SK-N-MC (cell line): Measurements from ENCODE around the gene CHPF.

Experiments
- DNase-seq: peaks from one replicate; pipeline ENCODE4 v3.0.0-alpha.2; 2011; ENCODE audit warnings: low read depth, low spot score
- H3K27ac ChIP-seq: fragments of 200-600 bp; sonication (generic); 2 replicates; pipeline ENCODE4 v1.5.1; 2016; ENCODE audit warnings: mixed run types
- H3K36me3 ChIP-seq: fragments of 200-600 bp; sonication (generic); 2 replicates; pipeline ENCODE4 v1.6.1; 2017; ENCODE audit warnings: antibody characterized with exemption, low read length, mixed read lengths; ENCODE audit not compliant: insufficient read depth
- H3K4me3 ChIP-seq: fragments of 200-600 bp; sonication (generic); 2 replicates; pipeline ENCODE4 v1.5.1; 2016
- H3K9ac ChIP-seq: fragments of 200-600 bp; sonication (generic); 2 replicates; pipeline ENCODE4 v1.8.0; 2017; ENCODE audit warnings: mixed run types, mixed read lengths; ENCODE audit not compliant: insufficient read length
- H3K9me3 ChIP-seq: fragments of 200-600 bp; sonication (generic); 2 replicates; pipeline ENCODE4 v1.6.1; 2017; ENCODE audit warnings: low read depth, mild to moderate bottlenecking, antibody characterized with exemption, low read length, moderate library complexity, mixed read lengths
- EZH2 ChIP-seq: fragments of 200-600 bp; sonication (generic); IDR thresholded peaks from one replicate; pipeline ENCODE4 v1.6.1; 2017; ENCODE audit warnings: antibody characterized with exemption
- FOXP2 ChIP-seq: optimal IDR thresholded peaks from 2 replicates; pipeline ENCODE3; 2011; ENCODE audit warnings: mild to moderate bottlenecking, moderate library complexity; ENCODE audit not compliant: insufficient read depth; ENCODE audit errors: extremely low read length, control extremely low read depth
- POLR2AphosphoS5 ChIP-seq: IDR thresholded peaks from 2 replicates; pipeline ENCODE4 v1.6.1; 2012; ENCODE audit warnings: mild to moderate bottlenecking, low read depth, low read length, borderline replicate concordance

Gene CHPF

GRCh38 chr2:219495531-219496122 lies 48.0 kb downstream of the CHPF start:
- no peak for TF ChIP-seq FOXP2
- peak; percentile 24 for DNase-seq
- Histone ChIP-seq H3K36me3 (no peaks in the 10 kb centered on the region), H3K9me3 (no peaks in the 10 kb centered on the region), H3K9ac (no peak overlapping the region), H3K27ac (no peak overlapping the region), H3K4me3 (peak overlapping the region; percentile 53)

- no peak for DNase-seq
- H3K9me3 ChIP-seq: no peaks in the 10 kb centered on the region
- TF ChIP-seq POLR2AphosphoS5 (no peak), EZH2 (no peak), FOXP2 (no peak)
- no peak overlapping the region for H3K4me3 ChIP-seq
- no peak overlapping the region for H3K27ac ChIP-seq
- H3K36me3 ChIP-seq: no peaks in the 10 kb centered on the region
- H3K9ac ChIP-seq: no peak overlapping the region
Measured at GRCh38 chr2:219494952-219495530, 48.6 kb downstream of the CHPF start.

GRCh38 chr2:219493086-219493485 lies 50.5 kb downstream of the CHPF start:
- no peak for DNase-seq
- Histone ChIP-seq H3K4me3 (no peak overlapping the region), H3K27ac (no peak overlapping the region), H3K36me3 (no peaks in the 10 kb centered on the region), H3K9ac (no peak overlapping the region), H3K9me3 (no peaks in the 10 kb centered on the region)
- TF ChIP-seq FOXP2 (no peak), EZH2 (no peak), POLR2AphosphoS5 (no peak)

GRCh38 chr2:219492575-219492974 lies 51.0 kb downstream of the CHPF start:
- no peak for TF ChIP-seq EZH2
- no peak for TF ChIP-seq POLR2AphosphoS5
- no peak for TF ChIP-seq FOXP2
- H3K36me3 ChIP-seq: no peaks in the 10 kb centered on the region
- no peaks in the 10 kb centered on the region for H3K9me3 ChIP-seq
- no peak overlapping the region for H3K4me3 ChIP-seq
- H3K27ac ChIP-seq: no peak overlapping the region
- no peak overlapping the region for H3K9ac ChIP-seq
- DNase-seq: no peak

GRCh38 chr2:219491278-219491963 lies 52.2 kb downstream of the CHPF start:
- DNase-seq: no peak
- no peak overlapping the region for H3K9ac ChIP-seq
- no peak overlapping the region for H3K4me3 ChIP-seq
- H3K27ac ChIP-seq: no peak overlapping the region
- no peaks in the 10 kb centered on the region for H3K9me3 ChIP-seq
- TF ChIP-seq EZH2 (no peak), FOXP2 (no peak), POLR2AphosphoS5 (no peak)
- H3K36me3 ChIP-seq: no peaks in the 10 kb centered on the region

GRCh38 chr2:219490600-219491130 lies 52.9 kb downstream of the CHPF start:
- Histone ChIP-seq H3K9me3 (no peaks in the 10 kb centered on the region), H3K4me3 (no peak overlapping the region), H3K36me3 (no peaks in the 10 kb centered on the region), H3K9ac (no peak overlapping the region), H3K27ac (no peak overlapping the region)
- TF ChIP-seq FOXP2: no peak
- TF ChIP-seq POLR2AphosphoS5: no peak
- no peak for TF ChIP-seq EZH2
- no peak for DNase-seq

GRCh38 chr2:219490186-219490585 lies 53.4 kb downstream of the CHPF start:
- H3K36me3 ChIP-seq: no peaks in the 10 kb centered on the region
- H3K4me3 ChIP-seq: no peak overlapping the region
- DNase-seq: no peak
- H3K27ac ChIP-seq: no peak overlapping the region
- no peak for TF ChIP-seq POLR2AphosphoS5
- TF ChIP-seq EZH2: no peak
- TF ChIP-seq FOXP2: no peak
- no peaks in the 10 kb centered on the region for H3K9me3 ChIP-seq
- H3K9ac ChIP-seq: no peak overlapping the region

- Histone ChIP-seq H3K36me3 (no peaks in the 10 kb centered on the region), H3K9ac (no peak overlapping the region), H3K9me3 (no peaks in the 10 kb centered on the region), H3K4me3 (no peak overlapping the region), H3K27ac (no peak overlapping the region)
- no peak for DNase-seq
- no peak for TF ChIP-seq EZH2
- TF ChIP-seq FOXP2: no peak
- TF ChIP-seq POLR2AphosphoS5: no peak
Measured at GRCh38 chr2:219489315-219489714, 54.3 kb downstream of the CHPF start.
